Neuron (in vitro differentiated cells): ENCODE data around the gene SLCO3A1.
"Not testable (repeated sequence)": the region's sequence is repeated elsewhere in the genome, so short reads cannot be mapped to it uniquely, and the experiment has no call there.

Experiments
- H2AFZ ChIP-seq: one replicate; pipeline ENCODE4 v1.6.1; 2013; ENCODE audit warnings: low read depth, mild to moderate bottlenecking, inconsistent platforms, low read length, moderate library complexity
- H3K27me3 ChIP-seq: one replicate; pipeline ENCODE4 v1.6.1; 2013; ENCODE audit warnings: low read length; ENCODE audit not compliant: insufficient read depth
- H3K36me3 ChIP-seq: one replicate; pipeline ENCODE4 v1.6.1; 2013; ENCODE audit warnings: low read length; ENCODE audit not compliant: insufficient read depth
- H3K4me1 ChIP-seq: one replicate; pipeline ENCODE4 v1.6.1; 2013; ENCODE audit warnings: low read length; ENCODE audit not compliant: insufficient read depth
- H3K4me3 ChIP-seq: 2 replicates; pipeline ENCODE4 v1.5.1; 2013; ENCODE audit warnings: mild to moderate bottlenecking, low read length, moderate library complexity
- H3K9me3 ChIP-seq: one replicate; pipeline ENCODE4 v1.6.1; 2013; ENCODE audit warnings: low read length

Gene SLCO3A1

GRCh38 chr15:91961357-91961756 is 107.8 kb downstream of the SLCO3A1 start:
- H3K4me1 ChIP-seq: no peaks in the 10 kb centered on the region
- H2AFZ ChIP-seq: no peak overlapping the region
- H3K4me3 ChIP-seq: no peak overlapping the region
- no peaks in the 10 kb centered on the region for H3K9me3 ChIP-seq
- H3K36me3 ChIP-seq: no peaks in the 10 kb centered on the region
- H3K27me3 ChIP-seq: no peaks in the 10 kb centered on the region

GRCh38 chr15:91963747-91964146 is 110.2 kb downstream of the SLCO3A1 start:
- H2AFZ ChIP-seq, H3K4me3 ChIP-seq, H3K4me1 ChIP-seq, H3K27me3 ChIP-seq, H3K9me3 ChIP-seq, H3K36me3 ChIP-seq: not testable (repeated sequence)

DNA sequence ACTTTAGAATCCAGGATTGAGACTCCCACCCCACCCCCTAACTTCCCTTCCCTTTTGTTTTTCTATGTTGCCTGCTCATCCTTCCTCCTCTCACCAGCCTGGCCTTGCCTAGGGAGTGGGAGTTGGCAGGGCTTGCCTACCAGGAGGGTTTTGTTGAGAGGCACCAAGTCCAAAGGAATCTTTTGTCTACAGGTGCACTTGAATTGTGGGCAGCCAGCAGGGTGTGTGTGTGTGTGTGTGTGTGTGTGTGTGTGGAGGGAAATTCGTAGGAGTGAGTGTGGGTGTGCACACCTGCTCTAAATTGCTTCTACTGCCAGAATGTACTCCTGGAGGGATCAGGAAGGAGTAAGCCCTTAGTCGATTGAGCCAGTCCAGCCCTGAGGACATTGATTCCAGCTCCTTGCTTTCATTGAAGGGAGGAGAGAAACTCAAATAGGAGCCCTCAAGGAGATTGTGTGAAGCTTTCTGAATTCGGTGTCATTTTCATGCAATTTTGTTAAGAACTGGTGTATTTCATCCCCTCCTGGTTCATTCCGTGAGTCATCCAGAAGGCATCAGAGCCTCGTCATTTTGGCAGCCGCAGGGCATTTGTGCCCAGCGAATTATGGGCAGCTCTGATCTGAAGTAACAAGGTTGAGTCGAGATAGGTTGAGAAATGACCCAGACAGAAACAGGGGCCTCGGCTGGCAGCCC is 112.1 kb downstream of the SLCO3A1 start:
- Histone ChIP-seq H3K4me3 (no peak overlapping the region), H3K9me3 (no peaks in the 10 kb centered on the region), H3K4me1 (no peaks in the 10 kb centered on the region), H3K36me3 (no peaks in the 10 kb centered on the region), H2AFZ (no peak overlapping the region), H3K27me3 (no peaks in the 10 kb centered on the region)

GRCh38 chr15:91966194-91966552 is 112.7 kb downstream of the SLCO3A1 start:
- Histone ChIP-seq H3K9me3 (no peaks in the 10 kb centered on the region), H3K27me3 (no peaks in the 10 kb centered on the region), H3K36me3 (no peaks in the 10 kb centered on the region), H3K4me1 (no peaks in the 10 kb centered on the region), H3K4me3 (no peak overlapping the region), H2AFZ (no peak overlapping the region)

- no peaks in the 10 kb centered on the region for H3K4me1 ChIP-seq
- no peaks in the 10 kb centered on the region for H3K36me3 ChIP-seq
- no peak overlapping the region for H2AFZ ChIP-seq
- no peak overlapping the region for H3K4me3 ChIP-seq
- H3K27me3 ChIP-seq: no peaks in the 10 kb centered on the region
- no peaks in the 10 kb centered on the region for H3K9me3 ChIP-seq
These were observed 114.6 kb downstream of the SLCO3A1 start for GRCh38 chr15:91967935-91968606.

DNA sequence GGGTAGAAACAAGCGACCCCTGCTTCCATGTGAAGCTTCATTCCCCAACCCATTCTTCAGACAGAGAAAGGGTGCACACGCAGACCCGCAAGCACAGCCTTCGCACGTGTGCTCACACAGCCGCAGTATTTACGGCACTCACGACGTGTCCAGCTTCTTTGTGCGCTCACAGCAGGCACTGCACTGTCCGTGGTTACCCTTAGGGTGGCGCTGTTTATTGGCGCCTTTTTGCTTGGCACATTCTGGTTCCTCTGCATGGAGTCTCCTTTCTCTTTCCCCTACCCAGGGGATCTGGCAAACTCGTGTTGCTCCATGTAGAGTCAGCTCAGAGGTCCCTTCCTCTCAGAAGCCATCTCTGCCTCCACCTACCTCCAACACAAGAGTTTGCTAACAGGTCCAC is 115.1 kb downstream of the SLCO3A1 start:
- no peaks in the 10 kb centered on the region for H3K4me1 ChIP-seq
- no peaks in the 10 kb centered on the region for H3K9me3 ChIP-seq
- H2AFZ ChIP-seq: no peak overlapping the region
- H3K4me3 ChIP-seq: no peak overlapping the region
- no peaks in the 10 kb centered on the region for H3K36me3 ChIP-seq
- no peaks in the 10 kb centered on the region for H3K27me3 ChIP-seq

DNA sequence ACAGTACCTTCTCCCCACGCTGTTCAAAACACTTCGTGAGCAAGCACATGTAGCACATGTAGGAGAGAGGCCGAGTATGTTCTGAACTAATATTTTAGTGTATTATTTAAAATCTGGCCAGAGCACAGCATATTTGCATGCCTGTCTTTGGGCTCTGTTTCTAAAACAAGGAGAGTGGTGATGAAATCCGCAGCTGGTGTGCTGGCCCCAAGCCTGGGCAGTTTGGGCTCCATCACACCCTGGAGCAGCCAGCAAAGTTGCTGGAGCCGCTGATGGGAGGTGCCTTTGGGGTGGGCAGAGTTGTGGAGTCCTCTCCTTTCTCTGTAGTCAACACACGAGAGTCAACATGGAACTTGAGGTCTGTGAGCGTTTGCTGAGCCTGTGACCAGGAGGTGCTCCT is 116.6 kb downstream of the SLCO3A1 start:
- no peak overlapping the region for H3K4me3 ChIP-seq
- no peaks in the 10 kb centered on the region for H3K27me3 ChIP-seq
- no peaks in the 10 kb centered on the region for H3K9me3 ChIP-seq
- H2AFZ ChIP-seq: no peak overlapping the region
- no peaks in the 10 kb centered on the region for H3K4me1 ChIP-seq
- no peaks in the 10 kb centered on the region for H3K36me3 ChIP-seq

- Histone ChIP-seq H2AFZ (no peak overlapping the region), H3K4me1 (no peaks in the 10 kb centered on the region), H3K27me3 (no peaks in the 10 kb centered on the region), H3K9me3 (no peaks in the 10 kb centered on the region), H3K36me3 (no peaks in the 10 kb centered on the region), H3K4me3 (no peak overlapping the region)
These were observed 120.0 kb downstream of the SLCO3A1 start for GRCh38 chr15:91973481-91973880.

- no peaks in the 10 kb centered on the region for H3K27me3 ChIP-seq
- no peaks in the 10 kb centered on the region for H3K9me3 ChIP-seq
- no peaks in the 10 kb centered on the region for H3K36me3 ChIP-seq
- H2AFZ ChIP-seq: no peak overlapping the region
- no peaks in the 10 kb centered on the region for H3K4me1 ChIP-seq
- H3K4me3 ChIP-seq: no peak overlapping the region
These were observed 120.8 kb downstream of the SLCO3A1 start for GRCh38 chr15:91974321-91974720.

GRCh38 chr15:91975241-91975978 is 121.9 kb downstream of the SLCO3A1 start:
- no peaks in the 10 kb centered on the region for H3K36me3 ChIP-seq
- H3K4me1 ChIP-seq: no peaks in the 10 kb centered on the region
- H3K27me3 ChIP-seq: no peaks in the 10 kb centered on the region
- no peak overlapping the region for H3K4me3 ChIP-seq
- H3K9me3 ChIP-seq: no peaks in the 10 kb centered on the region
- no peak overlapping the region for H2AFZ ChIP-seq

GRCh38 chr15:91976966-91977365 is 123.5 kb downstream of the SLCO3A1 start:
- Histone ChIP-seq H3K4me1 (no peaks in the 10 kb centered on the region), H2AFZ (no peak overlapping the region), H3K4me3 (no peak overlapping the region), H3K27me3 (no peaks in the 10 kb centered on the region), H3K9me3 (no peaks in the 10 kb centered on the region), H3K36me3 (no peaks in the 10 kb centered on the region)

- Histone ChIP-seq H3K9me3 (no peaks in the 10 kb centered on the region), H3K4me1 (no peaks in the 10 kb centered on the region), H2AFZ (no peak overlapping the region), H3K36me3 (no peaks in the 10 kb centered on the region), H3K4me3 (no peak overlapping the region), H3K27me3 (no peaks in the 10 kb centered on the region)
These were observed 127.2 kb downstream of the SLCO3A1 start for GRCh38 chr15:91980502-91981267.
